Upper lobe of left lung (tissue), 6 donors: Measurements from ENCODE around the gene KRTAP4-8. TPM values are rescaled to one million over a fixed set of nuclear protein-coding genes. Genes with fewer than 3 reads are reported as not detected.
A peak's percentile ranks its signal among the peaks of the same experiment; 100 is the strongest.

Experiments
- ATAC-seq, 2 donors: fragments of 200-7000 bp; cut with Tn5 transposase; one replicate each; pipeline ENCODE4 v1.9.1; 2022; ENCODE audit warnings: mild to moderate bottlenecking in 2 of 2, moderate library complexity in 2 of 2; ENCODE audit not compliant: low FRiP score in 2 of 2
- DNase-seq, 2 donors: peaks; one replicate each; pipeline ENCODE4 v3.0.0-alpha.2; 2019 to 2020
- H3K27ac ChIP-seq, 4 donors: fragments of 200-600 bp; sonication (generic); one replicate each; pipeline ENCODE4 v1.5.1; 2016 to 2019
- H3K27me3 ChIP-seq, 4 donors: fragments of 200-600 bp; sonication (generic); one replicate each; pipeline ENCODE4 v1.5.1; 2017 to 2019
- H3K36me3 ChIP-seq, 4 donors: fragments of 200-600 bp; sonication (generic); one replicate each; pipeline ENCODE4 v1.5.1; 2016 to 2019
- H3K4me1 ChIP-seq, 4 donors: fragments of 200-600 bp; sonication (generic); one replicate each; pipeline ENCODE4 v1.5.1; 2018 to 2019
- H3K4me3 ChIP-seq, 4 donors: fragments of 200-600 bp; sonication (generic); one replicate each; pipeline ENCODE4 v1.5.1; 2017 to 2019; ENCODE audit warnings: mild to moderate bottlenecking in 2 of 4, moderate library complexity in 1 of 4
- H3K9me3 ChIP-seq, 4 donors: fragments of 200-600 bp; sonication (generic); one replicate each; pipeline ENCODE4 v1.5.1; 2018 to 2019
- CTCF ChIP-seq, 6 experiments: fragments of 450-650 bp in 4 of 6; fragments of 200-600 bp in 2 of 6; sonication (generic) in 2 of 6; IDR thresholded peaks; one replicate each; pipeline ENCODE4 v1.5.1; 2016 to 2019; ENCODE audit warnings: antibody characterized with exemption in 6 of 6
- EP300 ChIP-seq, 4 donors: sonication (generic); formaldehyde crosslinking; IDR thresholded peaks; one replicate each; pipeline ENCODE4 v1.5.1; 2017; ENCODE audit warnings: antibody characterized with exemption in 4 of 4, control low read depth in 2 of 4
- POLR2A ChIP-seq, 4 donors: fragments of 450-650 bp; IDR thresholded peaks; one replicate each; pipeline ENCODE4 v1.5.1; 2016 to 2017; ENCODE audit warnings: antibody characterized with exemption in 4 of 4, mild to moderate bottlenecking in 2 of 4
- POLR2AphosphoS5 ChIP-seq, 2 donors: sonication (generic); formaldehyde crosslinking; IDR thresholded peaks; one replicate each; pipeline ENCODE4 v1.5.1; 2017; ENCODE audit warnings: antibody characterized with exemption in 2 of 2
- WGBS, 2 donors: methylation state at CpG; one replicate each; pipeline ENCODE4 v1.1.5; 2017 to 2018; 5-methylcytosine and 5-hydroxymethylcytosine counted together
- total RNA-seq, 6 donors: library from RNA; depleted of rRNA in 4 of 6; stranded (reverse); fragments of >200 nt in 4 of 6; gene quantifications; one replicate each; pipeline versions ENCODE4 v1.1.0 to v1.2.1, GENCODE V29; 2016 to 2021
- donor health status: DM: no; HTN: no; CAD: no; lungs with moderate emphysema.
- donor health status: DM: no; HTN: yes; CAD: no; lungs with severe emphysema.

The KRTAP4-8 gene
- total RNA-seq, 6 donors from 2014 or later = not detected

DNA sequence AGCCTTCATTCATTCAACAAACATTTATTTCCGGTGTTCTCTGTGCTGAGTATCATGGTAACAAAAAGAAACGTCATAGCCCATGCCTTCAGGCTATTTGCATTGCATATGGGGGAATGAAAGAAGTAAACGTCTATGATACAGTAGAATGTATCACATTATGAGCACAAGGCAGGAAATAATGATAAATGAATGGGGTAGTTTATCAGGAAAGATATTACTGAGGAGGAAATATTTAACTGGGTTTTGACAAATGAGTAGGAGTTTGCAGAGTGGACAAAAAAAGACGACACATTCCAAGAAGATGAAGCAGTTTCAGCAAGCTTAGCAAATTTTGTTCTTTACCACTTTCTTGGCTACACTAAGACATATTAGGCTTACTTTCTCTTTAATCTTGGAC lies 15.3 kb downstream of the KRTAP4-8 start:
- TF ChIP-seq CTCF (IDR thresholded peaks at IDR 0.05) = no peak
- no peak for TF ChIP-seq EP300 (IDR thresholded peaks at IDR 0.05)
- no peak for TF ChIP-seq POLR2AphosphoS5 (IDR thresholded peaks at IDR 0.05)
- no peak for TF ChIP-seq POLR2A (IDR thresholded peaks at IDR 0.05)
- Histone ChIP-seq H3K27me3 (no peaks in the 10 kb centered on the region), H3K4me1 (no peaks in the 10 kb centered on the region), H3K27ac (no peak overlapping the region), H3K4me3 (no peak overlapping the region), H3K9me3 (no peaks in the 10 kb centered on the region), H3K36me3 (no peaks in the 10 kb centered on the region)
- 46 to 47% methylated on average over 4 of the region's 4 CpGs for WGBS, 2 donors
- ATAC-seq = no peak
- no peak for DNase-seq

DNA sequence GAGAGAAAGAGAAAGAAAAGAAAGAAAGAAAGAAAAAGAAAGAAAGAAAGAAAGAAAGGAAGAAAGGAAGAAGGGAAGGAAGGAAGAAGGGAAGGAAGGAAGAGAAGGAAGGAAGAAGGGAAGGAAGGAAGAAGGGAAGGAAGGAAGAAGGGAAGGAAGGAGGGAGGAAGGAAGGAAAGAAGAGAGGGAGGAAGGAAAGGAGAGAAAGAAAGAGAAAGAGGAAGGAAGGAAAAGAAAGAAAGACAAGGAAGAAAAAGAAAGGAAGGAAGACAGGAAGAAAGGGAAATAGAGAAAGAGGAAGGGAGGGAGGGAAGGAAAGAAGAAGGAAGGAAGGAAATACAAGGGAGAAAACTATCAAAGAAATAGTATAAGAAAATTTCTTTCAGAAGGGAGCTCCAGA lies 21.2 kb downstream of the KRTAP4-8 start:
- Histone ChIP-seq H3K36me3 (no peaks in the 10 kb centered on the region), H3K27me3 (no peaks in the 10 kb centered on the region), H3K4me1 (no peaks in the 10 kb centered on the region), H3K9me3 (no peaks in the 10 kb centered on the region), H3K4me3 (no peak overlapping the region), H3K27ac (no peak overlapping the region)
- ATAC-seq (no peak), DNase-seq (no peak)
- TF ChIP-seq POLR2AphosphoS5 (IDR thresholded peaks at IDR 0.05) (no peak), POLR2A (IDR thresholded peaks at IDR 0.05) (no peak), EP300 (IDR thresholded peaks at IDR 0.05) (no peak), CTCF (IDR thresholded peaks at IDR 0.05) (no peak)

DNA sequence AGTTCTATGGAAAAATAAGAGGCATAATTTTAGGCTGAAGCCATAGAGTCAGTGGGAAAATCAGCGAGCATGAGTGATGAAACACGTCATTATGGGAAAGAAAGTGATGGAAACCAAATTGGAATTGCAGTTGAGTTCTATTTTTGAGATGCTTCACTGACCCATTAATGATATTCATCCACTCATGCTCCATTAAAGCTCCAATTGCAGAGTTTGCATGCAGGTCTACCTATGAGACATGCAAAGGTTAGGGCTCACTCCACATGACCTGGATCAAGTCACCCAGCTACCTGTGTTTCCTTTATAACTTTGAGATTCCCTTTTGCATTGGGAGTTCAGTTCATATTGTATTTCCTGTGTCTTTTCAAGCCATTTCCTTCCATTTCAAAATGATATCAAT lies 24.3 kb downstream of the KRTAP4-8 start:
- no peak for TF ChIP-seq POLR2AphosphoS5 (IDR thresholded peaks at IDR 0.05)
- TF ChIP-seq CTCF (IDR thresholded peaks at IDR 0.05) = no peak
- TF ChIP-seq EP300 (IDR thresholded peaks at IDR 0.05) = no peak
- no peak for TF ChIP-seq POLR2A (IDR thresholded peaks at IDR 0.05)
- H3K36me3 ChIP-seq = no peaks in the 10 kb centered on the region
- WGBS, 2 donors = 89 to 90% methylated on average over 2 of the region's 2 CpGs
- no peaks in the 10 kb centered on the region for H3K27me3 ChIP-seq
- no peak overlapping the region for H3K27ac ChIP-seq
- H3K9me3 ChIP-seq = no peaks in the 10 kb centered on the region
- no peak overlapping the region for H3K4me3 ChIP-seq
- ATAC-seq (no peak), DNase-seq (no peak)
- H3K4me1 ChIP-seq = no peaks in the 10 kb centered on the region

- Histone ChIP-seq H3K27ac (no peak overlapping the region), H3K36me3 (no peaks in the 10 kb centered on the region), H3K4me1 (no peaks in the 10 kb centered on the region), H3K9me3 (no peaks in the 10 kb centered on the region), H3K27me3 (no peaks in the 10 kb centered on the region), H3K4me3 (no peak overlapping the region)
- TF ChIP-seq POLR2AphosphoS5 (IDR thresholded peaks at IDR 0.05) = no peak
- TF ChIP-seq CTCF (IDR thresholded peaks at IDR 0.05) = no peak
- TF ChIP-seq EP300 (IDR thresholded peaks at IDR 0.05) = no peak
- TF ChIP-seq POLR2A (IDR thresholded peaks at IDR 0.05) = no peak
- ATAC-seq (no peak), DNase-seq (peak in 1 of 2 donors; percentile 27)
- WGBS, 2 donors = 67 to 75% methylated on average over 5 of the region's 5 CpGs
Measured at GRCh38 chr17:41071606-41072360, 26.2 kb downstream of the KRTAP4-8 start.

DNA sequence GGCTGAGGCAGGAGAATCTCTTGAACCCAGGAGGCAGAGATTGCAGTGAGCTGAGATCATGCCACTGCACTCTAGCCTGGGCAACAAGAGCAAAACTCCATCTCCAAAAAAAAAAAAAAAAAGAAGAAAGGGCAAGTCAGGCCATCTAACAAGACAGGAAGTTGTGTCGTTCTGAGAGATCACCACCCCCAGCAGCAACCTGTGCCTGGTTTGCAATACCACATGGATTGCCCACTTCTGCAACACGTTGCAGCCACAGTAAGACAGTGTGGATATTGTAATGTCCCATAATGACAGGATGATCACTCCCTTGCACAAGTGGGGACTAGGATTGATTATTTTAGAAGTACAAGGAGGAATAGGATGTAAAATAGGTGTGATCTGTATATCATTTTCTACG lies 28.9 kb downstream of the KRTAP4-8 start:
- no peak overlapping the region for H3K27ac ChIP-seq
- H3K36me3 ChIP-seq = no peaks in the 10 kb centered on the region
- H3K4me3 ChIP-seq = no peak overlapping the region
- DNase-seq (no peak), ATAC-seq (no peak)
- no peaks in the 10 kb centered on the region for H3K9me3 ChIP-seq
- H3K27me3 ChIP-seq = no peaks in the 10 kb centered on the region
- TF ChIP-seq POLR2A (IDR thresholded peaks at IDR 0.05) (no peak), EP300 (IDR thresholded peaks at IDR 0.05) (no peak), POLR2AphosphoS5 (IDR thresholded peaks at IDR 0.05) (no peak), CTCF (IDR thresholded peaks at IDR 0.05) (no peak)
- no peaks in the 10 kb centered on the region for H3K4me1 ChIP-seq
- WGBS, 2 donors = 73 to 77% methylated on average over 3 of the region's 3 CpGs
